GM12875 (cell line): ENCODE measurements around the gene PIKFYVE.

ENCODE experiments used
- H3K4me3 ChIP-seq: one replicate; pipeline ENCODE4 v1.5.1; 2011; ENCODE audit warnings: low read depth, low read length, control low read depth
- TF ChIP-seq, protein P1 (sequence below): IDR thresholded peaks from 2 replicates; pipeline ENCODE4 v1.5.1; 2011; ENCODE audit warnings: low read depth, mild to moderate bottlenecking, control low read depth, inconsistent platforms, low read length, moderate library complexity, borderline replicate concordance; ENCODE audit not compliant: insufficient read depth

Gene PIKFYVE

DNA sequence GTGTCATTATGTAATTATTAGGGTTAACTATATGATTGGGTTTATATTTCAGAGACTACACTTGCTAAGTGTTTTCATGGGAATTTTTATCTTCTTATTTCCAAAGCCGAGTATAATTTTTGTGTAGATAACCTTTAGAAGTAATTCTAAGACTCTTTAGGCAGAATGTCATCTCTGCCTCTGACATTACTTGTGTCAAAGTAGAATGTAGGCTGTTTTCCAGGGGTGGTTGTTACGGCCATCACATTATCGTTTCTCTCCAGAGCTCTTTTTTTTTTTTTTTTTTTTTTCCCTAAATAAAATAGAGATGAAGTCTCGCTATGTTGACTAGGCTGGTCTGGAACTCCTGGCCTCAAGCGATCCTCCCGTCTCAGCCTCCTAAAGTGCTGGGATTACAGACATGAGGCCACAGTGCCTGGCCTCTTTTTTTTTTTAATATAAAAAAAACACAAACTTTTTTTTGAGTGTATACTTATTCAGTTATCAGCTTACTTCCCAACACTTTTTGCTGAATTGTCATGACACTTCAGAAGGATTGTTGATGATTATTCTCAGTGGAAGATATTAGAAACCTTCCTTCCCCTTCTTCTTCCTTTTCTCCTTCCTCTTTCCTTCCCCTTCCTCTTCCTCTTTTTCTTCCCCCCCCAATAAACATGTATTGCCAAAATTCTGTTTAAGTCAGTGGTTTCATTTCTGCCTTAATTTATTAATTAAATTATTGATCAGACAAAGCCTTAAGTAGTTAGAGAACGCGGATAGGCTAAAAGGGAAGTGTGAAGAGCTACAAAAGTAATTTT lies 2.3 kb downstream of the PIKFYVE start:
- no peak overlapping the region for H3K4me3 ChIP-seq
- TF ChIP-seq, protein P1, sequence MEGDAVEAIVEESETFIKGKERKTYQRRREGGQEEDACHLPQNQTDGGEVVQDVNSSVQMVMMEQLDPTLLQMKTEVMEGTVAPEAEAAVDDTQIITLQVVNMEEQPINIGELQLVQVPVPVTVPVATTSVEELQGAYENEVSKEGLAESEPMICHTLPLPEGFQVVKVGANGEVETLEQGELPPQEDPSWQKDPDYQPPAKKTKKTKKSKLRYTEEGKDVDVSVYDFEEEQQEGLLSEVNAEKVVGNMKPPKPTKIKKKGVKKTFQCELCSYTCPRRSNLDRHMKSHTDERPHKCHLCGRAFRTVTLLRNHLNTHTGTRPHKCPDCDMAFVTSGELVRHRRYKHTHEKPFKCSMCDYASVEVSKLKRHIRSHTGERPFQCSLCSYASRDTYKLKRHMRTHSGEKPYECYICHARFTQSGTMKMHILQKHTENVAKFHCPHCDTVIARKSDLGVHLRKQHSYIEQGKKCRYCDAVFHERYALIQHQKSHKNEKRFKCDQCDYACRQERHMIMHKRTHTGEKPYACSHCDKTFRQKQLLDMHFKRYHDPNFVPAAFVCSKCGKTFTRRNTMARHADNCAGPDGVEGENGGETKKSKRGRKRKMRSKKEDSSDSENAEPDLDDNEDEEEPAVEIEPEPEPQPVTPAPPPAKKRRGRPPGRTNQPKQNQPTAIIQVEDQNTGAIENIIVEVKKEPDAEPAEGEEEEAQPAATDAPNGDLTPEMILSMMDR = no peak

DNA sequence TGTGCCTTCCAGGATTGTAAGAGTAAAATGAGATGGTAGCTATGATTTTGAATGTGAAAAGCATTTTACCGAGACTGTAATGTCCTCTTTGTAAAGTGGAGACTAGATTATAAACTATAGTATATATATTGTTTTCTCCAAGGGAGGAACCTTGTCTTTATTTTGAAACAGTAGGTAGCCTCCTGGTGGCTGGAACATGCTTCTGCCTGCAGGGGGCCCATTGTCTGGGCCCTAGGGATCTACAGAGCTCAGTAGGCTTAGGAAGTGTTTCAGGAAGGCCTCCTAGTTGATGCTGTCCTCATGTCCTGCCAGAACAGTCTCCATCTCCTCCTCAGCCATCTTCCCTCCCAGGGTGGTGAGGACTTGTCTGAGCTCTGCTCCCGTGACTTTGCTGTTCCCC lies 3.0 kb downstream of the PIKFYVE start:
- no peak overlapping the region for H3K4me3 ChIP-seq
- TF ChIP-seq, protein P1 = no peak

DNA sequence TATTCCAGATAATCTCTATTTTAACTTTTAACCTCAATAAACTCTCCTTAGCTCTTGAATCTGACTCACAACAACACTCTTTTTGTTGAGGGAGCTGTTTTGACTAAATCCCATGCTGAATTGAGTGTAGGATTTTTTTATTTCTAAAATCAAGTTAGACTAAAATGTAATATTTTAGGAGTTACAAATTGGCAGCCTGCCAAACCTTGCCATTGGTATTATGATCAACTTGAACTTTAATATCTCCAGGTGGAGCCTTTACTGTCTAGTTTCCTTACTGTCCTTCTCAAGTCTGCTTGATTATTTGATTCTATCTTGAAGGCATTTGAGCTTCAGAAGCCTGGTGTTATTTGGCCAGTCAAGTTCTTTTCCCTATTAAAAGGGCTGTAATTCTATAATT lies 8.7 kb downstream of the PIKFYVE start:
- H3K4me3 ChIP-seq = no peak overlapping the region
- TF ChIP-seq, protein P1 = no peak

DNA sequence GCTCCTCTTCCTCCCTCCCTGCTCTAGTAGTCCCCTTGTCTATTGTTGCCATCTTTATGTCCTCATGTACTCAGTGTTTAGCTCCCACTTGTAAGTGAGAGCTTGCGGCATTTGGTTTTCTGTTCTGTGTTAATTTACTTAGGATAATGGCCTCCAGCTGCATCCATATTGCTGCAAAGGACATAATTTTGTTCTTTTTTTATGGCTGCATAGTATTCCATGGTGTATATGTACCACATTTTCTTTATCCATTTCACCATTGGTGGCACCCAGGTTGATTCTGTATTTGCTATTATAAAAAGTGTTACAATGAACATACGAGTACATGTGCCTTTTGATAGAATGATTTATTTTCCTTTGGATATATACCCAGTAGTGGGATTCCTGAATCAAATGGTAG lies 12.5 kb downstream of the PIKFYVE start:
- TF ChIP-seq, protein P1 = no peak
- no peak overlapping the region for H3K4me3 ChIP-seq

GRCh38 chr2:208279236-208279635 lies 13.2 kb downstream of the PIKFYVE start:
- no peak overlapping the region for H3K4me3 ChIP-seq
- TF ChIP-seq, protein P1 = no peak

- no peak overlapping the region for H3K4me3 ChIP-seq
- TF ChIP-seq, protein P1 = no peak
Measured at GRCh38 chr2:208280234-208280633, 14.2 kb downstream of the PIKFYVE start.

- TF ChIP-seq, protein P1 = no peak
- H3K4me3 ChIP-seq = no peak overlapping the region
Measured at GRCh38 chr2:208280933-208281332, 14.9 kb downstream of the PIKFYVE start.
